ENCODE measurements around the gene PIGW. TPM values are rescaled to one million over a fixed set of nuclear protein-coding genes. Genes with fewer than 3 reads are reported as not detected.

The PIGW gene
- total RNA-seq, 1 donor from 2014 or later: 3.2 TPM

DNA sequence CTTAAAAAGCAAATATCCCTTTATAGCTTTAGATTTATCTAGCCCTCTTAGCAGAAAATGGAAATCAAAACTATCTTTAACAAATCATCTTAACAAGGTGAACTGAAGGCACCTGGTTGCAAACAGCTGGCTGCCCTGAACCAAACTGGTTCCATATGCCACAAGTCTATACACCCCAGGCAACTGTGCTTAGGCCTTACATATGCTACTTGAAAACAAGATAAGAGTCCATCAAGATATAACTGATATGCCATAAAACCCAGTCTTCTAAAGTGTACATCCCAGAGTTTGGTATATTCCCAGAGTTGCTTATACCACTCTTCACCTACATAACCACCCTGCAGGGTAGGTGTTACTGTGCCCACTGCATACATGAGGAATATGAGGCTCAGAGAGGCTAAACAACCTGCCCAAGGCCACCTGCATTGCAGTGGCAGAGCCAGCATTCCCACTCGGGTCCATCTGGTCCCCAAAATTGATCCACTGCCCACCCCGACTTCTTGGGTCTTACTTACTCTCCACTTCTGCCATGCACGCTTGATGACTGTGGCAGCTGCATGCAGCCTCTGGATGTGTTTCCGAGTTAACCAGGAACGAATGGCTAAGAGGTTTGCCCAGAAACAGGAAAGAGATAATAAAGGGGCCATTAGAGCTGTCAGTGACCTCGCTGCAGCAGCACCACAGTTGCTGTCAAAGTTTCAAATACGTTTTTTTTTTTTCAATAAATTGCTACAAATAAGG is 36.1 kb upstream of the PIGW start:
- no peaks in the 10 kb centered on the region for H3K4me1 ChIP-seq
- DNase-seq (ENCODE audit: extremely low spot score in 2 of 2): no peak
- H3K9me3 ChIP-seq: no peaks in the 10 kb centered on the region
- no peak overlapping the region for H3K27ac ChIP-seq
- no peak for TF ChIP-seq POLR2A (IDR thresholded peaks at IDR 0.05)
- no peak for TF ChIP-seq POLR2AphosphoS5 (IDR thresholded peaks at IDR 0.05; ENCODE audit: insufficient read depth in 1 of 2, low read depth in 1 of 2)
- TF ChIP-seq CTCF (IDR thresholded peaks at IDR 0.05): no peak
- H3K36me3 ChIP-seq: peaks cover 0 to 60% of the 10 kb centered on the region in 2 donors
- no peaks in the 10 kb centered on the region for H3K27me3 ChIP-seq
- intact Hi-C loops (cut with DNase I): no loop called here
- H3K4me3 ChIP-seq: no peak overlapping the region

GRCh38 chr17:36500745-36501225 is 34.0 kb upstream of the PIGW start:
- intact Hi-C loops (cut with DNase I): no loop called here
- Histone ChIP-seq H3K27ac (no peak overlapping the region), H3K4me3 (no peak overlapping the region), H3K9me3 (no peaks in the 10 kb centered on the region), H3K4me1 (no peaks in the 10 kb centered on the region), H3K36me3 (peaks cover 0 to 55% of the 10 kb centered on the region in 2 donors), H3K27me3 (no peaks in the 10 kb centered on the region)
- DNase-seq (ENCODE audit: extremely low spot score in 2 of 2): no peak
- TF ChIP-seq POLR2A (IDR thresholded peaks at IDR 0.05) (no peak), POLR2AphosphoS5 (IDR thresholded peaks at IDR 0.05; ENCODE audit: insufficient read depth in 1 of 2, low read depth in 1 of 2) (no peak), CTCF (IDR thresholded peaks at IDR 0.05) (no peak)

DNA sequence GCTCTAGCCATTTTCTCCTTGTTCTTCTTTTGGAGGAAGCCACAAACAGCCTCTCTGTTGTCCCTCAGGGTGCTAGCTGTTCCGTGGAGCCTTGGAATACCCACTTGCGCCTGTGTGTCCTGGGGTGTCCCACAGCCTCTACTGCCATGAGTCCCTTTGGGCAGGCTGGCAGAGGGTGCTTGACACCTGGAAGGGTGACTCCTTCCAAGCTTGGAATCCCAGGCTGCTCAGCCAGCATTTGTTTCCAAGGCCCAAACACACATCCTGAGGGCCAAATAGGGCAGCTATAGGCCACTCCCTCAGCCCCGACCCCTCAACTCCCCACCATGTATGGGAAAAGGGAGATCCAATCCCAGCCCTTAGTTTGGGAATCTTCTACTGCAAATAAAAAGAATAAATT is 33.4 kb upstream of the PIGW start:
- DNase-seq (ENCODE audit: extremely low spot score in 2 of 2): no peak
- H3K36me3 ChIP-seq: peaks cover 0 to 54% of the 10 kb centered on the region in 2 donors
- H3K27me3 ChIP-seq: no peaks in the 10 kb centered on the region

GRCh38 chr17:36501963-36502362 is 32.8 kb upstream of the PIGW start:
- H3K27me3 ChIP-seq: no peaks in the 10 kb centered on the region
- intact Hi-C loops (cut with DNase I): no loop called here
- peaks cover 0 to 55% of the 10 kb centered on the region in 2 donors for H3K36me3 ChIP-seq
- no peak overlapping the region for H3K27ac ChIP-seq
- no peak overlapping the region for H3K4me3 ChIP-seq
- no peaks in the 10 kb centered on the region for H3K4me1 ChIP-seq
- TF ChIP-seq POLR2A (IDR thresholded peaks at IDR 0.05): no peak
- TF ChIP-seq CTCF (IDR thresholded peaks at IDR 0.05): no peak
- TF ChIP-seq POLR2AphosphoS5 (IDR thresholded peaks at IDR 0.05; ENCODE audit: insufficient read depth in 1 of 2, low read depth in 1 of 2): no peak
- DNase-seq (ENCODE audit: extremely low spot score in 2 of 2): no peak
- no peaks in the 10 kb centered on the region for H3K9me3 ChIP-seq

More for the DNA sequence above, 33.4 kb upstream of the PIGW start:
- TF ChIP-seq POLR2AphosphoS5 (IDR thresholded peaks at IDR 0.05; ENCODE audit: insufficient read depth in 1 of 2, low read depth in 1 of 2): no peak
- TF ChIP-seq POLR2A (IDR thresholded peaks at IDR 0.05): no peak
- no peak for TF ChIP-seq CTCF (IDR thresholded peaks at IDR 0.05)
- Histone ChIP-seq H3K27ac (no peak overlapping the region), H3K4me1 (no peaks in the 10 kb centered on the region), H3K9me3 (no peaks in the 10 kb centered on the region), H3K4me3 (no peak overlapping the region)
- intact Hi-C loops (cut with DNase I): no loop called here
